SK-N-SH treated with all-trans-retinoic acid at 6 μM for 48 hours (cell line): ENCODE results near the gene PLB1.

Source experiments
- ATAC-seq: fragments of 200-7000 bp; cut with Tn5 transposase; 3 replicates; pipeline ENCODE4 v1.9.1; 2020; ENCODE audit warnings: mild to moderate bottlenecking, moderate library complexity
- ARNTL ChIP-seq: fragments of 450-650 bp; formaldehyde crosslinking; IDR thresholded peaks from 2 replicates; pipeline ENCODE4 v1.5.0; 2020; ENCODE audit warnings: low read depth, mild to moderate bottlenecking, moderate library complexity, borderline replicate concordance
- BACH2 ChIP-seq: fragments of 250-450 bp; sonication (Bioruptor Pico); IDR thresholded peaks from 2 replicates; pipeline ENCODE4 v1.9.0; 2021; ENCODE audit warnings: mild to moderate bottlenecking, borderline replicate concordance
- CSDC2 ChIP-seq: fragments of 250-450 bp; sonication (Bioruptor Pico); IDR thresholded peaks from 2 replicates; pipeline ENCODE4 v1.5.0; 2020; ENCODE audit warnings: mild to moderate bottlenecking, moderate library complexity
- GLIS3 ChIP-seq: fragments of 250-450 bp; sonication (Bioruptor Pico); IDR thresholded peaks from 2 replicates; pipeline ENCODE4 v1.5.0; 2020; ENCODE audit warnings: mild to moderate bottlenecking, moderate library complexity
- ISL1 ChIP-seq: fragments of 250-450 bp; sonication (Bioruptor Pico); IDR thresholded peaks from 2 replicates; pipeline ENCODE4 v2.1.2; 2022; ENCODE audit warnings: mild to moderate bottlenecking, moderate library complexity
- OSR1 ChIP-seq: fragments of 250-450 bp; sonication (Bioruptor Pico); IDR thresholded peaks from 2 replicates; pipeline ENCODE4 v1.8.0; 2022; ENCODE audit warnings: moderate library complexity, mild to moderate bottlenecking, inconsistent platforms
- PPARA ChIP-seq: fragments of 250-450 bp; sonication (Bioruptor Pico); IDR thresholded peaks from 2 replicates; pipeline ENCODE4 v1.5.0; 2020; ENCODE audit warnings: mild to moderate bottlenecking, borderline replicate concordance
- RARB ChIP-seq: fragments of 250-450 bp; sonication (Bioruptor Pico); IDR thresholded peaks from 2 replicates; pipeline ENCODE4 v1.8.0; 2021; ENCODE audit warnings: mild to moderate bottlenecking, moderate library complexity
- SNAI2 ChIP-seq: fragments of 250-450 bp; sonication (Bioruptor Pico); IDR thresholded peaks from 2 replicates; pipeline ENCODE4 v1.5.0; 2020; ENCODE audit warnings: mild to moderate bottlenecking, moderate library complexity
- TCF4 ChIP-seq: fragments of 250-450 bp; sonication (Bioruptor Pico); IDR thresholded peaks from 2 replicates; pipeline ENCODE4 v1.8.0; 2021; ENCODE audit warnings: mild to moderate bottlenecking, moderate library complexity, borderline replicate concordance
- TOX ChIP-seq: fragments of 250-450 bp; sonication (Bioruptor Pico); IDR thresholded peaks from 2 replicates; pipeline ENCODE4 v1.8.0; 2021; ENCODE audit warnings: mild to moderate bottlenecking, moderate library complexity, borderline replicate concordance
- ZC3H10 ChIP-seq: fragments of 250-450 bp; sonication (Bioruptor Pico); IDR thresholded peaks from 2 replicates; pipeline ENCODE4 v1.5.1; 2021; ENCODE audit warnings: mild to moderate bottlenecking, moderate library complexity
- ZFP3 ChIP-seq: fragments of 250-450 bp; sonication (Bioruptor Pico); IDR thresholded peaks from 2 replicates; pipeline ENCODE4 v1.5.0; 2020; ENCODE audit warnings: mild to moderate bottlenecking, moderate library complexity
- ZFP30 ChIP-seq: fragments of 450-650 bp; formaldehyde crosslinking; IDR thresholded peaks from 2 replicates; pipeline ENCODE4 v1.5.0; 2022; ENCODE audit warnings: mild to moderate bottlenecking, moderate library complexity
- ZNF565 ChIP-seq: fragments of 450-650 bp; formaldehyde crosslinking; conservative IDR thresholded peaks from 2 replicates; pipeline ENCODE4 v1.5.0; 2020; ENCODE audit warnings: low read depth, mild to moderate bottlenecking, moderate library complexity
- TF ChIP-seq, protein P1 (sequence below): fragments of 250-450 bp; sonication (Bioruptor Pico); IDR thresholded peaks from 2 replicates; pipeline ENCODE4 v1.5.0; 2020; ENCODE audit warnings: mild to moderate bottlenecking, moderate library complexity
- TF ChIP-seq, protein P2 (sequence below): fragments of 250-450 bp; sonication (Bioruptor Pico); IDR thresholded peaks from 2 replicates; pipeline ENCODE4 v1.5.1; 2020; ENCODE audit warnings: low read depth, mild to moderate bottlenecking, moderate library complexity
- TF ChIP-seq, protein P3 (sequence below): fragments of 250-450 bp; sonication (Bioruptor Pico); IDR thresholded peaks from 2 replicates; pipeline ENCODE4 v1.8.0; 2021; ENCODE audit warnings: low read depth, mild to moderate bottlenecking, moderate library complexity, borderline replicate concordance
- TF ChIP-seq, protein P4 (sequence below): fragments of 250-450 bp; sonication (Bioruptor Pico); IDR thresholded peaks from 2 replicates; pipeline ENCODE4 v1.5.1; 2021; ENCODE audit warnings: mild to moderate bottlenecking, moderate library complexity

PLB1 gene

DNA sequence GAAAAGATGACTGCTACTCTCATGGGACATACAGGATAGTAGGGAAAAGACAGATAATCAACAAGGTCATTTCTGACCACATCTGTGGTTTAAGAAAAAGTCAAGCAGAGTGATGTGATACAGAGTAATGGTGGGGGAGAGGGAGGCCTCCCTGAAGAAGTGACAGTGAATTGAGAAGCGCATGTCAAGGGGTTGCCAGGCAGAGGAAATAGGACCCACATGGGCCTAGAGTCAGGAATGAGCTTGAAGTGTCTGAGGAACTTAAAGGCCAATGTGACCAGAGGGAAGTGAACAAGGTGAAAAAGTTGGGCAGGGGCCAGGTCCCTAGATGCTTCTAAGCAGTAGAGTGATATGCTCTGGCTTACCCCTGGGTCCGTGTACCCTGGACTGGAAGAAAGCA, 142.2 kb downstream of the PLB1 start:
- ATAC-seq: no peak
- TF ChIP-seq ZNF565 (CRISPR knock-in tag): no peak

DNA sequence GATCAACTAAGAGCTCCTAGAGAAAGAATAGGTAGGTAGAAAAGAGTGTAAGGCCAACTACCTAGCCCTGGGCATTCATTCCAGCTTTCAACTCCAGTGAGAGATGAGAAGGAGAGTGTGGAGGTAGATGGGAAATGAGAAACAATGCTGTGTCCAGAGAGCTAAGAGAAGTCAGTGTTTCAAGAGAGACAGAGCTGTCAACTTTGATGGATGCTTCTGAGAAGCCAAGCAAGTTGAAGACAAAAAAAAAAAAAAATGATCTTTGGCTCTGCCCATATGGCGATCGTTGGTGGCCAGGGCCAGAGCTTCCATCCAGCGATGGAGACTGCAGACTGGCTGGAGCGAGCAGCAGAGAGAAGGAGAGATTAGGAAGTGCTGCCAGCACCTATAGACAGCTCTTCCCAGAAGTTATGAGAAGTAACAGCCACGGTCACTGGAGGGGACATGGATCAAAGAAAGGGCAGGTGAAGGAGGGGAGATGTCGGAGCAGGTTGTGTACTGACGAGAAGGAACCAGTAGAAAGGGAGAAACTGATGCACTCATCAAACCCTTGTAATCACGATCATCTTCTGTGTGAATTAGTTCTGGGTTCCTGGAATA, 143.3 kb downstream of the PLB1 start:
- no peak for TF ChIP-seq PPARA (CRISPR knock-in tag)
- no peak for TF ChIP-seq ZNF565 (CRISPR knock-in tag)
- TF ChIP-seq, protein P1, sequence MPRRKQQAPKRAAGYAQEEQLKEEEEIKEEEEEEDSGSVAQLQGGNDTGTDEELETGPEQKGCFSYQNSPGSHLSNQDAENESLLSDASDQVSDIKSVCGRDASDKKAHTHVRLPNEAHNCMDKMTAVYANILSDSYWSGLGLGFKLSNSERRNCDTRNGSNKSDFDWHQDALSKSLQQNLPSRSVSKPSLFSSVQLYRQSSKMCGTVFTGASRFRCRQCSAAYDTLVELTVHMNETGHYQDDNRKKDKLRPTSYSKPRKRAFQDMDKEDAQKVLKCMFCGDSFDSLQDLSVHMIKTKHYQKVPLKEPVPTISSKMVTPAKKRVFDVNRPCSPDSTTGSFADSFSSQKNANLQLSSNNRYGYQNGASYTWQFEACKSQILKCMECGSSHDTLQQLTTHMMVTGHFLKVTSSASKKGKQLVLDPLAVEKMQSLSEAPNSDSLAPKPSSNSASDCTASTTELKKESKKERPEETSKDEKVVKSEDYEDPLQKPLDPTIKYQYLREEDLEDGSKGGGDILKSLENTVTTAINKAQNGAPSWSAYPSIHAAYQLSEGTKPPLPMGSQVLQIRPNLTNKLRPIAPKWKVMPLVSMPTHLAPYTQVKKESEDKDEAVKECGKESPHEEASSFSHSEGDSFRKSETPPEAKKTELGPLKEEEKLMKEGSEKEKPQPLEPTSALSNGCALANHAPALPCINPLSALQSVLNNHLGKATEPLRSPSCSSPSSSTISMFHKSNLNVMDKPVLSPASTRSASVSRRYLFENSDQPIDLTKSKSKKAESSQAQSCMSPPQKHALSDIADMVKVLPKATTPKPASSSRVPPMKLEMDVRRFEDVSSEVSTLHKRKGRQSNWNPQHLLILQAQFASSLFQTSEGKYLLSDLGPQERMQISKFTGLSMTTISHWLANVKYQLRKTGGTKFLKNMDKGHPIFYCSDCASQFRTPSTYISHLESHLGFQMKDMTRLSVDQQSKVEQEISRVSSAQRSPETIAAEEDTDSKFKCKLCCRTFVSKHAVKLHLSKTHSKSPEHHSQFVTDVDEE (CRISPR knock-in tag): no peak
- no peak for TF ChIP-seq ZC3H10 (CRISPR knock-in tag)
- no peak for ATAC-seq

DNA sequence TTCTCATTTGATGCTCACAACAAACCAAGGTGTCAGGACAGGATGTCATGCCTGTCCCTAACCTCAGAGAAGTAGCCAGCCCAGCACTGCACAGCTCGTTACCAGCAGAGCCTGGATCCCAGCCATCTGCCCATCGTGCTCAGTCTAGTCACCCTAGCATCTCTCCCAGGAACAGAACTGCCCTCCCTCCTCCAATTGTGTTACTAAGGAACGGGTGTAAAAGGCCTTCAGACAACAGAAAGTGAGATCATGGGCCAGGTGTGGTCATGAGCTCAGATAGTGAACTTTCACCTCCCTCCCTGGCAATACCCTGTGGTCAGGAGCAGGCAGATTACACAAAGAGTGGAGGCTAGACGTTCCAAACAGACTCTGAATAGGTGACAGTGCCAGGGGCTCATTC, 144.0 kb downstream of the PLB1 start:
- ATAC-seq: no peak
- no peak for TF ChIP-seq SNAI2 (CRISPR knock-in tag)

DNA sequence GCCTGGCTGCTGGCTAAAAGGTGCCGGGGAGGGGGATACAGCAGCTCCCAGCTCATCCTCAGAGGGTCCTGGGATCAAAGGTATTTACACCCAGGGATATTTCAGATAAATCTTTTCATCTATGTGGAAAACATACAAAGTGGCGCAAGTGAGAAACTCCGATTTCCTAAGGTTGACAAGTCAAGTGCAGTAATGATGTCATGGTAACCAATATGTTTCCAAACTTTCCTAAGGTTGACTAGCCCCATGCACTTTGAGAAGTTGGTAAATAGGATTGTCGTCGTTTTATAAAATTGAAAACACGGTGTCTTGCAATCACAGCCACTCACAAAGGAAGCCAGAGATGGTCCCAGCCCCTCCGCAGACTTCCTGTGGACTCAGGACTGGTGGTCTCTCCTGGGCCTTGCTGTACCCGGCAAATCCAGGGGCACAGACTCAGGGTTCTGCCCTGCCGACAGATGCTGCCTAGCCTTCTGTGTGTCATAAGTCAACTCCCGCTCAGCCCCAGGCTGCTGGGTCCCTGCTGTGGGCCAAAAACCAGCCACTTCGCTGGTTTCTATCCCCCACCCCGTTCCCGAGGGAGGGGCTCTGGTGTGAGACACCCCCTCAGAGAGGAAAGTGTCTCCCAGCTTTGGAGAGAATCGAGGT, 144.5 kb downstream of the PLB1 start:
- no peak for ATAC-seq
- TF ChIP-seq ARNTL (CRISPR knock-in tag) (no peak), OSR1 (CRISPR knock-in tag) (no peak), TOX (CRISPR knock-in tag) (no peak), CSDC2 (CRISPR knock-in tag) (no peak), ISL1 (no peak), PPARA (CRISPR knock-in tag) (no peak), ZFP30 (CRISPR knock-in tag) (no peak), ZNF565 (CRISPR knock-in tag) (no peak), BACH2 (no peak), GLIS3 (CRISPR knock-in tag) (no peak), RARB (CRISPR knock-in tag) (no peak)
- TF ChIP-seq, protein P2, sequence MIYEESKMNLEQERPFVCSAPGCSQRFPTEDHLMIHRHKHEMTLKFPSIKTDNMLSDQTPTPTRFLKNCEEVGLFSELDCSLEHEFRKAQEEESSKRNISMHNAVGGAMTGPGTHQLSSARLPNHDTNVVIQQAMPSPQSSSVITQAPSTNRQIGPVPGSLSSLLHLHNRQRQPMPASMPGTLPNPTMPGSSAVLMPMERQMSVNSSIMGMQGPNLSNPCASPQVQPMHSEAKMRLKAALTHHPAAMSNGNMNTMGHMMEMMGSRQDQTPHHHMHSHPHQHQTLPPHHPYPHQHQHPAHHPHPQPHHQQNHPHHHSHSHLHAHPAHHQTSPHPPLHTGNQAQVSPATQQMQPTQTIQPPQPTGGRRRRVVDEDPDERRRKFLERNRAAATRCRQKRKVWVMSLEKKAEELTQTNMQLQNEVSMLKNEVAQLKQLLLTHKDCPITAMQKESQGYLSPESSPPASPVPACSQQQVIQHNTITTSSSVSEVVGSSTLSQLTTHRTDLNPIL (CRISPR knock-in tag): no peak
- TF ChIP-seq, protein P3, sequence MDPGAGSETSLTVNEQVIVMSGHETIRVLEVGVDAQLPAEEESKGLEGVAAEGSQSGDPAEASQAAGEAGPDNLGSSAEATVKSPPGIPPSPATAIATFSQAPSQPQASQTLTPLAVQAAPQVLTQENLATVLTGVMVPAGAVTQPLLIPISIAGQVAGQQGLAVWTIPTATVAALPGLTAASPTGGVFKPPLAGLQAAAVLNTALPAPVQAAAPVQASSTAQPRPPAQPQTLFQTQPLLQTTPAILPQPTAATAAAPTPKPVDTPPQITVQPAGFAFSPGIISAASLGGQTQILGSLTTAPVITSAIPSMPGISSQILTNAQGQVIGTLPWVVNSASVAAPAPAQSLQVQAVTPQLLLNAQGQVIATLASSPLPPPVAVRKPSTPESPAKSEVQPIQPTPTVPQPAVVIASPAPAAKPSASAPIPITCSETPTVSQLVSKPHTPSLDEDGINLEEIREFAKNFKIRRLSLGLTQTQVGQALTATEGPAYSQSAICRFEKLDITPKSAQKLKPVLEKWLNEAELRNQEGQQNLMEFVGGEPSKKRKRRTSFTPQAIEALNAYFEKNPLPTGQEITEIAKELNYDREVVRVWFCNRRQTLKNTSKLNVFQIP (CRISPR knock-in tag): no peak
- TF ChIP-seq, protein P4, sequence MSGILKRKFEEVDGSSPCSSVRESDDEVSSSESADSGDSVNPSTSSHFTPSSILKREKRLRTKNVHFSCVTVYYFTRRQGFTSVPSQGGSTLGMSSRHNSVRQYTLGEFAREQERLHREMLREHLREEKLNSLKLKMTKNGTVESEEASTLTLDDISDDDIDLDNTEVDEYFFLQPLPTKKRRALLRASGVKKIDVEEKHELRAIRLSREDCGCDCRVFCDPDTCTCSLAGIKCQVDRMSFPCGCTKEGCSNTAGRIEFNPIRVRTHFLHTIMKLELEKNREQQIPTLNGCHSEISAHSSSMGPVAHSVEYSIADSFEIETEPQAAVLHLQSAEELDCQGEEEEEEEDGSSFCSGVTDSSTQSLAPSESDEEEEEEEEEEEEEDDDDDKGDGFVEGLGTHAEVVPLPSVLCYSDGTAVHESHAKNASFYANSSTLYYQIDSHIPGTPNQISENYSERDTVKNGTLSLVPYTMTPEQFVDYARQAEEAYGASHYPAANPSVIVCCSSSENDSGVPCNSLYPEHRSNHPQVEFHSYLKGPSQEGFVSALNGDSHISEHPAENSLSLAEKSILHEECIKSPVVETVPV (CRISPR knock-in tag): no peak

DNA sequence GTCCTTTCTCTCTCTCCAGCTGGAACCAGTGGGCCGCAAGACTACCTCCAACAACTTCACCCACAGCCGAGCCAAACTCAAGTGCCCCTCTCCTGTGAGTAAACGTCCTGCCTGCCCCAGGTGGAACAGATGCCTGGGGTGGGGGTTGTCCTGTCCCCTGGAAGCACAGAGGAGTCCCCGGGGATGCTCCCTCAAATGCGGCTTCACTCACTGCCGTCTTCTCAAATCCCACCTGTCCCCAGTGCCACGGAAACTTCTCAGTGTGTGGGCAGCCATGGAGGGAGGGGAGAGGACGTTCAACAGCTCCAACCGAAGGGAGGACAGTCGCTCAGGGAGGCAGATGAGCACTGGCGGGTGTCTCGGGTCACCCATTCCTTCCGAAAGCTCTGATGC, 145.0 kb downstream of the PLB1 start:
- TF ChIP-seq OSR1 (CRISPR knock-in tag): no peak
- no peak for TF ChIP-seq SNAI2 (CRISPR knock-in tag)
- no peak for TF ChIP-seq ISL1
- TF ChIP-seq ZC3H10 (CRISPR knock-in tag): no peak
- no peak for TF ChIP-seq TOX (CRISPR knock-in tag)
- TF ChIP-seq ZFP3: no peak
- TF ChIP-seq ZFP30 (CRISPR knock-in tag): no peak
- no peak for TF ChIP-seq TCF4 (CRISPR knock-in tag)
- TF ChIP-seq, protein P1 (CRISPR knock-in tag): no peak
- TF ChIP-seq, all 23 proteins: peak for 0
- no peak for ATAC-seq
